ENCODE measurements around the gene SMIM20.
"Not testable (repeated sequence)": the region's sequence is repeated elsewhere in the genome, so short reads cannot be mapped to it uniquely, and the experiment has no call there.

SMIM20 gene

DNA sequence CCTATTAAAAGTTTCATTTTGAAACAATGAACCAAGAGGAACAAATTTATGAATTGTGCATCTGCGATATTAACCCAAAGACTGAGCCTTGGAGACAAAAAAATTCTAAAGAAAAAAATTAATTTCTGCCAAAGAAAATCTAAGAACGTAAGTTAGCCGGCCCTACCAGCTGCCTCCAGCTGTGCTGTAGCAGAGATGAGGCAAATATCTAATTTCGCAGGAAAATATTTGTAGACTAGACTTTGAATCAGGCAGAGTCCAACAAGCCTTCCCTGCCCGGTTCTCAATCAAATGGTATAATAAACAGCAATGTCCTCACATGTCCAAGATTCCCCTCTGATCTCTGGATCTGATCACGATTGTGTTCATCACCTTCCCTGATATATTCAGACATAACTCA, 21.2 kb upstream of the SMIM20 start:
- no peak for DNase-seq

DNA sequence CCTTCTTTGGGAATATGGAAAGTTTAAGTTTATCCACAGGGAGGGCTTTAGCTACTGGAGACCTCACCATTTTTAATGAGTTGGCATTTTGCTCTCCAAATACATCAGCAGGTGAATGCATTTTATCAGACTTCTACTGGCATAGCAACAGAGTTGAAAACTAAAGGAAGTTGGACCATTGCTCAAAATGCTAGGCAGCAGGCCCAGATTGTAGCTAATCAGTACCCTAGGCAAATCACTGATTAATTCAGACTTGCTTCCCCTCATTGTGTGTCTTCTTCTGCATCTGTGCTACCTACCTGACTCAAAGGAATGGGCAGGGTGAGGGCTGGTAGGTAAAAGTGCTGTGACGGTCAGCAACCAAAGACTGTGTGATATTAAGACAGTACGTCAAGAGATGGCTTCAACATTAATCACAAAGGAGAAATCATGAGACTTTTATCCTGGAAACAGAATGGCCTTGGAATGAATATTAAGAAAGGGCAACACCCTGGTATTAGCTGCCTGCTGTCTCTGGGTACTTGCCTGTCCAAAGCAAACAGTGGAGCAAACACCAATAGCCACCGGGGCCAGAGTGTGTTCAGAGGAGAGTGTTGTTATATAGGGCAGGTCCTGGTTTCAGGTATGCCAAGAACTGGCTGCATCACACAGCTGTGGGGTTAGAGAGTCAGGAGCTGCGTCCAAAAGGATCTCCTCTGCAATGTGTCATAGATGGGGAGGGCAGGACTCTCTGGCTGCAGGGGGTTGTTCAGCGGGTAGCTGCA, 17.1 kb upstream of the SMIM20 start:
- no peak for DNase-seq

- no peak for DNase-seq
These were observed 13.7 kb upstream of the SMIM20 start for GRCh38 chr4:25900310-25900709.

GRCh38 chr4:25901030-25901430, 13.0 kb upstream of the SMIM20 start:
- DNase-seq: no peak

- no peak for DNase-seq
These were observed 9.9 kb upstream of the SMIM20 start for GRCh38 chr4:25903900-25904747.

DNA sequence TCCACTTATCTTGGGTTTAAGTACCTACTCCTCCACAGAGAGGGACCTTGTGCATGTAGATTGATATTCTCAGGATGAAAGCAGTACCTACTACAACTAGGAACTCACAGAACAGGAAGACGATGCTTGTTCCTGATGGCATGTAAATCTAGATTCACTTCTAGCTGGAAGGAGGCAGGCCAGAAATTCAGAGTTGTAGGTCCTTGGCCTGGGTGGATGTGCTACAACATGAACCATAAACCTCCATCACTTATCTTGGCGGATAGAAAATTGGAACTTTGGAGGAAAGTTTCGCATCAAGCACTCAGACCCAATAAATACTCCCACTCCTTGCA, 9.3 kb upstream of the SMIM20 start:
- no peak for DNase-seq

DNA sequence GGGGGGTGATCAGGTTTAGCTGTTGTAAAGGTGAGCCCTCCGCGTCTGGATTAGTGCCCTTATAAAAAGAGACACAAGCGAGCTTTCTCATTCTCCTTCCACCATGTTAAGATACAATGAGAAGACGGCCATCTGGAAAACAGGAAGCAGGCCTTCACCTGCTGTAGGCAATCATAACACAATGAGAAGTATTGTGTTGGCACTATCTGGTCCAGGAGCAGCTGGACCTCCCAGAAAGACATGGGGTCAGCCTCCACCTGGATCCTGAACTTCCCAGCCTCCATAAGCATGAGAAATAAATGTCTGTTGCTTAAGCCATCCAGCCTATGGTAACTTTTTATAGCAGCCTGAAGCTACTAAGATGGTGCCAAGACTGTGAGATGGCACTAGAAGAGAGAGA, 8.6 kb upstream of the SMIM20 start:
- DNase-seq: no peak

- DNase-seq: not testable (repeated sequence)
These were observed 7.9 kb upstream of the SMIM20 start for GRCh38 chr4:25906113-25906512.

DNA sequence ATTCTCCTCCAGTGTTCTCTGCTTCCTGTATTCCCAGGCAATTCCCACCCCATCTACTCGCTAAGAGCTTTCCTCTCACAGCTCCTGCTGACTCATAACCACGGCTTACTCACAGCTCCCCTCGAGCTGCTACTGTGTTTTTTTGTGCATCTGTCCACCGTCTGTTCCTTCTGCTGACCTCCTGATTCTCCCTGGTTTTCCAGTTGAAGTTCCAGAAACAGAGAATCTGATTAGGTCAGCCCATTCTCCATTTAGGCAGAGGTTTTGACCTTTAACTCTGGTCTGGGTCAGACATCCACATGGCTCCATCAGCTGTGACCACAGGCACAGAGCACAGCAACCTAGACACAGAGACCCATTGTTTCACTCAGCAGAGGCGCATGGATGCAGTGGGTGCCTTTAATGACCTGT, 5.5 kb upstream of the SMIM20 start:
- no peak for DNase-seq

- no peak for DNase-seq
These were observed 2.7 kb upstream of the SMIM20 start for GRCh38 chr4:25911356-25911755.

DNA sequence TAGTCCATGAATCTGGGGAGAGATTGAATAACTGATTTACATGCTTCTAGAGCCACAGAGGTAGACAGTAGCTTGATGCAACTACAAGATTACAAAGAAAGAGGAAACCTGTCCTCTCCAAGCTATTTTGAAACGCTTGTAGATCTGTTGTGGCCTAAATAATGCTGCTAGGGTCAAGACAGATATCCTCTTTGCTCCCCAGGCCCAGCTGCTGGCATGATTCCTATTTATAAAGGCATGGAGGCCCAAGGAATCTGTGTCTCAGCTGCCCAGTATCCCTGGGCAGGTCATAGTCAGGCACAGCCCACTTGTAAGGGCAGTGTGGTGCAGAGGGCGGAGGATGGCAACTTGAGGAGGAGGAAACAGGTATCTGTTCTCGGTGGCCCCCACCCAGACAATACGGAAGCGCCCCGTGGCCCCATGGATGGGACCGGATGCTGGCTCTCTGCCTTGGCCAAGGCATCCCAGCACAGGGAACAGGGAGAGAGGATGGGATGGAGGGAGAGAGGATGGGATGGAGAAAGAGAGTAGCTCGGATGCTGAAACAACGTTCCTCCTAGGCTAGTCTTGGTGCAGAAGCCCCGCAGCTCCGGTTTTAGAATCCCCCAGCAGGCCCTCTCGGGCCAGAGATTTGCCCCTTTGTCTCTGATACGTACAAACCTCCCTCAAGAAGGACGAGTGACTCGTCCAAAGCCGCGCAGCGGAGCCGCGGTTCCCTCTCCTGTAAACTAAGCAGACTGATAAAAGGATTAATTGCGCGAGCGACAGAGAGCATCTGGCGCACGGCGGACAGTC, 767 bp upstream of the SMIM20 start:
- no peak for DNase-seq

- no peak for DNase-seq
These were observed 791 bp downstream of the SMIM20 start for GRCh38 chr4:25914670-25915352.

GRCh38 chr4:25915353-25915705, 1.3 kb downstream of the SMIM20 start:
- DNase-seq: no peak

- DNase-seq: no peak
These were observed 2.9 kb downstream of the SMIM20 start for GRCh38 chr4:25916870-25917269.

GRCh38 chr4:25919676-25920075, 5.7 kb downstream of the SMIM20 start:
- DNase-seq: no peak

DNA sequence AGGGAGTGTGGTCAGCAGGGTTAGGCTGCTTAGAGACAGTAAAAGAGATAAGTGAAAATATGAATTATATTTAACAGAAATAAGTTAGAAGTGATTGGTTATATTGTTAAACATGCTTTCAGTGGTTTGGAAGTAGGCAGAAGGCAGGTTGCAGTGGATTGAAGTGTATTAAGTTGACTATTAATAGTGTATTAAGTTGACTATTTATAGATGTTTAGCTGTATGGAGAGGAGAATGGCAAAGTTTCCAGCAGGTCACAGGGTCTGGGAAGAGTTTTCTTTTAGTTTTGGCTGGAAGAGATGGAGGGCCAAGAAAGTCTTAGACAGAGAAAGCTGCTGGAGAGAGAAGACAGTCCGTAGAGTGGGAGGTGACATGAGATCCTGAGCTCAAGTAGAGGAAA, 7.9 kb downstream of the SMIM20 start:
- no peak for DNase-seq

DNA sequence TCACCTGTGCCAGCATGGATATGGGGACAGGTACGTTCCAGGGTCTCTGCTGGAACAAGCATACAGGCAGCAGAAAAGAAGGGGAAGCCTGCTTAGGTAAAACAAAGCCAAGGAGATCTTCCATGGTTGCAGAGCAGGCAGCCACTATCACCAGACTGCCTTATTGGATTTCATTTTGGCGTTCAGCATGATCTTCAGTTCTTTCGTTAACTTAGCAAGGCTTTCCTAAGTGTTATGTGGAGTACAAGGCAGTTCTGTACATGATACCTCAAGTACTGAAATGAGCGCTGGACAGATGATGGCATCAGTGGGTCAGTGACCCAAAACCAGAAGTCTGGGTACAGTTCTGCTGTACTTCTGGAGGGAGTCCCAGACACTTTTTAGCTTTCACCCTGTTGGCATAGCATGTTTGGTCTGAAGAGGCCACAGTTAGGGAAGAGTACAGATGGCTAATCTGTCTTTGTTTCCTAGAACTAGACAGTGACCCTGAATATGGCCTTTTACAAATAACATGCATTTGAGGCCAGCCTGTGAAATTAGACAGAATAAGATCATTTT, 8.9 kb downstream of the SMIM20 start:
- DNase-seq: no peak

DNA sequence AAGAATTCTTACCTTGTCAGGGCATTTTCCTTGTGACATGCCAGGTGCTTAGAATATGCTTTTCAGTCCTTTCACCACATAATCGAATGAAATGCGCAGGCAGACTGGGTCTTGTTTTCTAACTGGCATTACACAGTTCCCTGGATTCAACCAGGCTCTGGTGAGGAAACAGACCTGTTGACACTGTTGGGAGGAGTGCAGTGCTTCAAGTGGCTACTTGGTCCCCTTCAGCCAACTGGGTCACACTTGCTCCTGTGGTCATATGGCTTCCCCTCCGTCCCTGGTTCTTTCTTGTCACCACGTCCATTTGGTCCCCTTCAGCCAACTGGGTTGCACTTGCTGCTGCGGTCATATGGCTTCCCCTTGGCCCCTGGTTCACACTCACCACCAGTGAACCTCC, 9.7 kb downstream of the SMIM20 start:
- no peak for DNase-seq

GRCh38 chr4:25925486-25926201, 11.6 kb downstream of the SMIM20 start:
- DNase-seq: no peak

DNA sequence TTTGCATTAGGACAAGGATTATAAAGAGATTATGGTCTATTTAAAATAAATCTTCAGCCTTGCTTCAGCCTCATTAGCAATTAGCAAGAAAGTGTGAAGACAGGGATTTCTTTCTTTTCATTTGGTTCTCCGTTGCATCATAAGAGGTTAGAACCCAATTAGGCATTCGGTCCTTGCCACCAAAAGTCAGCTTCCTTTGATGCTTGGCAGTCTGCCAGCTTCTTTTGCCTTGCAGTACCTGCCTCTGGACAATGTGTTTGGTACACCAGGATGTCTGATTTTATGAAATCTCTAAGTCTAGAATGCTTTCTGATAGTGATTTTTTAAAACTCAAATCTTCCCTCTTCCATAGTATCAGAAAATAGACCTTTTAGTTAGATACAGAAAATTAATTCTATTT, 12.4 kb downstream of the SMIM20 start:
- DNase-seq: no peak

DNA sequence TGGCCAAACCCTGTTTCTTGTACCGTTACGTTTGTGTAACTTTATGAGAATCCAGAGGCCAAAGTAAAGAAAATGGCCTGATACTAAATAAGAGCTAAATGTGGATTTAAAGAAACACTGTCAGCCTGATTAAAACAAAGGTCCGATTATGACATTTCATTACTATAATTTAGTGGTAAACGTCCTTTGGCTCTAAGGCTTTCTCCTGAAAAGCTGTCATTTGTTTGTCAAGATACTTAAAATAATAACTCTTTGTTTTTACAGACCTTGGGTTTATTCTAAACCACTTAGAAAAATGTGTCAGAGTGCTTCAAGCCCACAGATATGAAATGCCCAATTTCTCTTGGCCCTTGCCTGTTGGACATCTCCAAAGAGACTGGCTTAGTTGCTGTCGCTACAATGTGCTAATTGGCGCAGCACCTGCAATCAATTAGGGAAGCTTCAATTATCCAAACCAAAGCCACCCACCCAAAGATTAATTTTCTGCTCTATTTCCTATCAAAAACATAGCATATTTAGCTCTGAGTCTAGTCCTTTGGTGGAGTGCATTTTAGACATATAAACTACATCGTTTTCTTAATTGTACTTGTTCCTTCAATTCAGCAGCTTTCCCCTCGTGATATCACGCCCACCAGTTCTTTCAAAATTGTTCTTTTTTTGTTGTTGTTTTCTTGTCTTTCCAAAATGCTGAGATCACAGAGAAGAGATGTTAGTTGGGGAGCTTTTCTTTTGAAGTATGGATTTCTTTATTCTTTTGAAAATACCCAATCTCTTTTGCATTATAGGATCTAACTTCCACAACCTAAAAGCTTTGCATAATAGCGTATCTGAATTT, 13.6 kb downstream of the SMIM20 start:
- DNase-seq: no peak

Measured in NCI-H2171 (cell line).